CD14-positive monocyte (primary cell): Measurements from ENCODE around the gene LMBRD1. TPM values are rescaled to one million over a fixed set of nuclear protein-coding genes. Genes with fewer than 3 reads are reported as not detected.

ENCODE experiments used
- DNase-seq, 3 donors: peaks; one replicate each; pipeline ENCODE4 v3.0.0-alpha.2; 2011 to 2022
- H2AFZ ChIP-seq: 2 replicates; pipeline ENCODE4 v1.6.0; 2012; ENCODE audit warnings: mild to moderate bottlenecking, low read depth, low read length, inconsistent platforms; ENCODE audit not compliant: insufficient read depth, poor library complexity, severe bottlenecking
- H3K27ac ChIP-seq, 2 donors: 1 replicate in 1 of 2; 2 replicates in 1 of 2; pipeline ENCODE4 v1.5.1; 2012 to 2013; ENCODE audit warnings: low read length in 2 of 2, control low read depth in 1 of 2, inconsistent platforms in 1 of 2, low read depth in 1 of 2, mild to moderate bottlenecking in 1 of 2
- H3K27me3 ChIP-seq, 2 donors: one replicate each; pipeline versions ENCODE4 v1.6.0 to v1.6.1; 2011 to 2013; ENCODE audit warnings: low read length in 2 of 2; ENCODE audit not compliant: control insufficient read depth in 2 of 2, insufficient read depth in 2 of 2
- H3K36me3 ChIP-seq, 2 donors: replicated peaks in 1 of 2; 1 replicate in 1 of 2; 2 replicates in 1 of 2; pipeline versions ENCODE4 v1.5.1 to v1.6.1; 2012 to 2013; ENCODE audit warnings: low read length in 2 of 2, control low read depth in 1 of 2, inconsistent platforms in 1 of 2, mild to moderate bottlenecking in 1 of 2; ENCODE audit not compliant: insufficient read depth in 2 of 2, control insufficient read depth in 1 of 2
- H3K4me1 ChIP-seq, 2 donors: 1 replicate in 1 of 2; 2 replicates in 1 of 2; pipeline versions ENCODE4 v1.5.1 to v1.6.1; 2012 to 2013; ENCODE audit warnings: low read length in 2 of 2, control low read depth in 1 of 2, inconsistent platforms in 1 of 2, mild to moderate bottlenecking in 1 of 2, moderate library complexity in 1 of 2; ENCODE audit not compliant: insufficient read depth in 2 of 2, control insufficient read depth in 1 of 2
- H3K4me2 ChIP-seq: replicated peaks from 2 replicates; pipeline ENCODE3; 2012; ENCODE audit warnings: low read length, moderate library complexity, mild to moderate bottlenecking; ENCODE audit not compliant: poor library complexity, severe bottlenecking; ENCODE audit errors: extremely low read depth
- H3K4me3 ChIP-seq, 3 experiments: fragments of 200-600 bp in 1 of 3; sonication (generic) in 1 of 3; replicated peaks in 1 of 3; 1 replicate in 2 of 3; 2 replicates in 1 of 3; pipeline ENCODE4 v1.5.1; 2011 to 2013; ENCODE audit warnings: low read length in 3 of 3, mild to moderate bottlenecking in 3 of 3, control low read depth in 2 of 3, low read depth in 2 of 3, inconsistent platforms in 1 of 3, moderate library complexity in 1 of 3
- H3K79me2 ChIP-seq: 2 replicates; pipeline ENCODE4 v1.6.0; 2012; ENCODE audit warnings: mild to moderate bottlenecking, control low read depth, inconsistent platforms, low read length, moderate library complexity; ENCODE audit not compliant: insufficient read depth
- H3K9ac ChIP-seq: 2 replicates; pipeline ENCODE4 v1.6.0; 2017; ENCODE audit warnings: low read length, mild to moderate bottlenecking; ENCODE audit not compliant: insufficient read depth, poor library complexity, severe bottlenecking
- H3K9me3 ChIP-seq, 2 donors: replicated peaks in 1 of 2; 1 replicate in 1 of 2; 2 replicates in 1 of 2; pipeline versions ENCODE4 v1.5.1 to v1.6.1; 2012 to 2013; ENCODE audit warnings: low read length in 2 of 2, control low read depth in 1 of 2; ENCODE audit not compliant: control insufficient read depth in 1 of 2, insufficient read depth in 1 of 2
- H4K20me1 ChIP-seq: 2 replicates; pipeline ENCODE4 v1.6.0; 2012; ENCODE audit warnings: mild to moderate bottlenecking, low read length, control low read depth, moderate library complexity; ENCODE audit not compliant: insufficient read depth
- H3K27ac Mint-ChIP-seq, 7 donors: one replicate each; pipeline ENCODE4 v1.8.0; 2020; ENCODE audit warnings: mild to moderate bottlenecking in 7 of 7, mixed read lengths in 7 of 7, moderate library complexity in 6 of 7, inconsistent platforms in 2 of 7
- H3K27me3 Mint-ChIP-seq, 3 donors: one replicate each; pipeline ENCODE4 v1.8.0; 2021 to 2022; ENCODE audit warnings: low read depth in 3 of 3, mild to moderate bottlenecking in 3 of 3, mixed read lengths in 3 of 3, moderate library complexity in 3 of 3, inconsistent platforms in 1 of 3
- H3K36me3 Mint-ChIP-seq, 2 donors: one replicate each; pipeline ENCODE4 v1.8.0; 2020; ENCODE audit warnings: mixed read lengths in 2 of 2, inconsistent platforms in 1 of 2, mild to moderate bottlenecking in 1 of 2
- H3K4me1 Mint-ChIP-seq: one replicate; pipeline ENCODE4 v1.8.0; 2020; ENCODE audit warnings: mild to moderate bottlenecking, mixed read lengths
- H3K4me3 Mint-ChIP-seq, 2 donors: one replicate each; pipeline ENCODE4 v1.8.0; 2020; ENCODE audit warnings: mild to moderate bottlenecking in 2 of 2, mixed read lengths in 2 of 2, moderate library complexity in 1 of 2
- H3K9me3 Mint-ChIP-seq, 7 donors: one replicate each; pipeline ENCODE4 v1.8.0; 2020 to 2022; ENCODE audit warnings: mixed read lengths in 7 of 7, mild to moderate bottlenecking in 6 of 7, moderate library complexity in 6 of 7, inconsistent platforms in 2 of 7
- CTCF ChIP-seq: fragments of 200-600 bp; IDR thresholded peaks from one replicate; pipeline ENCODE4 v1.8.0; 2022; ENCODE audit warnings: antibody characterized with exemption, mild to moderate bottlenecking
- WGBS: methylation state at CpG from one replicate; pipeline ENCODE4 v1.1.5; 2013; ENCODE audit warnings: missing lambda C conversion rate; ENCODE audit not compliant: insufficient coverage; 5-methylcytosine and 5-hydroxymethylcytosine counted together
- intact Hi-C, 2 donors: fragments of 100-400 bp; cut with micrococcal nuclease; formaldehyde crosslinking; loops; one replicate each; pipeline versions ENCODE4 v1.15.0 to v1.15.1; 2023
- polyA plus RNA-seq, 3 donors: library from polyadenylated mRNA; depleted of rRNA in 1 of 3; unstranded in 2 of 3; stranded (reverse) in 1 of 3; fragments of 300-500 nt in 2 of 3; fragments of >200 nt in 1 of 3; fragmentation: Illumina TruSeq in 2 of 3; gene quantifications; 1 replicate in 2 of 3; 2 replicates in 1 of 3; pipeline ENCODE4 v1.2.3, GENCODE V29; 2012 to 2021

Gene LMBRD1
- polyA plus RNA-seq, 3 donors = 24.7 to 71.6 (median 64.2) TPM

GRCh38 chr6:69792292-69792691, 4.5 kb downstream of the LMBRD1 start:
- Histone ChIP-seq H3K27ac (no peak overlapping the region), H3K79me2 (peaks cover 72% of the 10 kb centered on the region), H3K4me1 (peaks cover 26 to 38% of the 10 kb centered on the region in 2 donors)

GRCh38 chr6:69791065-69791471, 5.7 kb downstream of the LMBRD1 start:
- H3K9ac ChIP-seq = no peak overlapping the region

More at GRCh38 chr6:69792292-69792691, 4.5 kb downstream of the LMBRD1 start:
- Histone ChIP-seq H3K36me3 (peaks cover 2 to 6% of the 10 kb centered on the region in 2 donors), H3K4me3 (no peak overlapping the region), H3K27me3 (no peaks in the 10 kb centered on the region), H3K4me2 (no peak overlapping the region), H4K20me1 (peaks cover 52% of the 10 kb centered on the region), H2AFZ (no peak overlapping the region), H3K9ac (no peak overlapping the region), H3K9me3 (no peaks in the 10 kb centered on the region)
- DNase-seq = no peak
- Mint-ChIP-seq H3K9me3 (no peaks in the 10 kb centered on the region), H3K36me3 (peaks cover 8 to 9% of the 10 kb centered on the region in 2 donors), H3K4me3 (no peak overlapping the region), H3K4me1 (peaks cover 45% of the 10 kb centered on the region), H3K27me3 (no peaks in the 10 kb centered on the region), H3K27ac (no peak overlapping the region)
- no peak for TF ChIP-seq CTCF
- intact Hi-C loops = no loop called here

More at GRCh38 chr6:69791065-69791471, 5.7 kb downstream of the LMBRD1 start:
- intact Hi-C loops = no loop called here
- H3K79me2 ChIP-seq = peaks cover 69% of the 10 kb centered on the region
- no peak overlapping the region for H2AFZ ChIP-seq
- H3K36me3 Mint-ChIP-seq = peaks cover 11 to 13% of the 10 kb centered on the region in 2 donors
- H3K4me3 Mint-ChIP-seq = no peak overlapping the region
- H3K27me3 Mint-ChIP-seq = no peaks in the 10 kb centered on the region
- no peaks in the 10 kb centered on the region for H3K27me3 ChIP-seq
- WGBS = 86% methylated on average over 2 of the region's 2 CpGs
- H3K4me1 ChIP-seq = peaks cover 22 to 32% of the 10 kb centered on the region in 2 donors
- H3K9me3 Mint-ChIP-seq = no peaks in the 10 kb centered on the region
- H4K20me1 ChIP-seq = peaks cover 62% of the 10 kb centered on the region
- peaks cover 41% of the 10 kb centered on the region for H3K4me1 Mint-ChIP-seq
- no peak for TF ChIP-seq CTCF
- peaks cover 4 to 6% of the 10 kb centered on the region in 2 donors for H3K36me3 ChIP-seq
- H3K27ac Mint-ChIP-seq = no peak overlapping the region
- no peak overlapping the region for H3K27ac ChIP-seq
- H3K4me2 ChIP-seq = no peak overlapping the region
- H3K4me3 ChIP-seq = no peak overlapping the region
- no peak for DNase-seq
- H3K9me3 ChIP-seq = no peaks in the 10 kb centered on the region
